DOHH2 (cell line): ENCODE measurements around the gene BRMS1.

Experiments
- H3F3A ChIP-seq: fragments of 200-600 bp; sonication (generic), shearing (Covaris generic); 2 replicates; pipeline ENCODE4 v1.6.0; 2016; ENCODE audit warnings: antibody characterized with exemption, mild to moderate bottlenecking; ENCODE audit not compliant: control insufficient read depth, insufficient read depth
- H3K27ac ChIP-seq: fragments of 200-600 bp; sonication (generic); 2 replicates; pipeline ENCODE4 v1.5.1; 2014; ENCODE audit warnings: low read depth, mild to moderate bottlenecking, low read length, moderate library complexity
- H3K27me3 ChIP-seq: fragments of 200-600 bp; sonication (generic); 2 replicates; pipeline ENCODE4 v1.6.1; 2014; ENCODE audit warnings: mild to moderate bottlenecking, low read length, mixed read lengths; ENCODE audit not compliant: control insufficient read depth
- H3K36me3 ChIP-seq: fragments of 200-600 bp; sonication (generic); 2 replicates; pipeline ENCODE4 v1.6.1; 2014; ENCODE audit warnings: mild to moderate bottlenecking, low read length, moderate library complexity, mixed read lengths; ENCODE audit not compliant: control insufficient read depth
- H3K4me1 ChIP-seq: fragments of 200-600 bp; sonication (generic); 2 replicates; pipeline ENCODE4 v1.6.1; 2014; ENCODE audit warnings: mild to moderate bottlenecking, low read length, mixed read lengths; ENCODE audit not compliant: control insufficient read depth
- H3K4me2 ChIP-seq: fragments of 200-600 bp; sonication (generic); 2 replicates; pipeline ENCODE4 v1.6.0; 2014; ENCODE audit warnings: mild to moderate bottlenecking, low read length, moderate library complexity
- H3K4me3 ChIP-seq: fragments of 200-600 bp; sonication (generic); 2 replicates; pipeline ENCODE4 v1.5.1; 2014; ENCODE audit warnings: mild to moderate bottlenecking, low read length, mixed read lengths
- H3K79me2 ChIP-seq: fragments of 200-600 bp; sonication (generic); 2 replicates; pipeline ENCODE4 v1.6.1; 2014; ENCODE audit warnings: mild to moderate bottlenecking, low read length, mixed read lengths; ENCODE audit not compliant: control insufficient read depth
- H3K9me2 ChIP-seq: fragments of 200-600 bp; sonication (generic); replicated peaks from 2 replicates; pipeline ENCODE4 v1.6.1; 2014; ENCODE audit warnings: mild to moderate bottlenecking, low read length, mixed read lengths; ENCODE audit not compliant: control insufficient read depth
- H3K9me3 ChIP-seq: fragments of 200-600 bp; sonication (generic); 2 replicates; pipeline ENCODE4 v1.6.1; 2014; ENCODE audit warnings: antibody characterized with exemption, low read length, mixed read lengths; ENCODE audit not compliant: control insufficient read depth, insufficient read depth
- H4K20me1 ChIP-seq: fragments of 200-600 bp; sonication (generic); 2 replicates; pipeline ENCODE4 v1.6.0; 2014; ENCODE audit warnings: low read depth, mild to moderate bottlenecking, antibody characterized with exemption, low read length, moderate library complexity; ENCODE audit not compliant: control insufficient read depth, insufficient read depth
- CTCF ChIP-seq: fragments of 200-600 bp; sonication (generic); IDR thresholded peaks from one replicate; pipeline ENCODE4 v1.5.1; 2014; ENCODE audit warnings: antibody characterized with exemption, mild to moderate bottlenecking, low read depth, low read length; ENCODE audit not compliant: poor library complexity, severe bottlenecking
- EZH2phosphoT487 ChIP-seq: fragments of 200-600 bp; sonication (generic); IDR thresholded peaks from 2 replicates; pipeline ENCODE4 v1.6.1; 2017; ENCODE audit warnings: borderline replicate concordance, mild to moderate bottlenecking, antibody characterized with exemption, low read length, moderate library complexity, mixed read lengths

Gene BRMS1

GRCh38 chr11:66324664-66325063, 20.2 kb downstream of the BRMS1 start:
- no peaks in the 10 kb centered on the region for H4K20me1 ChIP-seq
- H3K9me2 ChIP-seq: no peaks in the 10 kb centered on the region
- peaks cover 47% of the 10 kb centered on the region for H3K4me1 ChIP-seq
- H3K4me3 ChIP-seq: no peak overlapping the region
- no peaks in the 10 kb centered on the region for H3K79me2 ChIP-seq
- TF ChIP-seq EZH2phosphoT487: no peak
- TF ChIP-seq CTCF: no peak
- no peak overlapping the region for H3K4me2 ChIP-seq
- H3F3A ChIP-seq: no peaks in the 10 kb centered on the region
- peaks cover 5% of the 10 kb centered on the region; the same call in 1 of the 2 replicates for H3K9me3 ChIP-seq
- no peaks in the 10 kb centered on the region for H3K36me3 ChIP-seq
- no peaks in the 10 kb centered on the region for H3K27me3 ChIP-seq
- no peak overlapping the region for H3K27ac ChIP-seq

GRCh38 chr11:66323684-66324083, 21.2 kb downstream of the BRMS1 start:
- Histone ChIP-seq H3K27me3 (no peaks in the 10 kb centered on the region), H3K4me2 (no peak overlapping the region), H3F3A (peaks cover under 1% of the 10 kb centered on the region; the same call in 1 of the 2 replicates), H3K4me1 (peaks cover 50% of the 10 kb centered on the region), H3K36me3 (no peaks in the 10 kb centered on the region), H3K9me3 (peaks cover 8% of the 10 kb centered on the region; the same call in 1 of the 2 replicates), H3K9me2 (no peaks in the 10 kb centered on the region), H4K20me1 (no peaks in the 10 kb centered on the region), H3K4me3 (no peak overlapping the region), H3K79me2 (no peaks in the 10 kb centered on the region), H3K27ac (no peak overlapping the region)
- no peak for TF ChIP-seq CTCF

GRCh38 chr11:66322732-66323427, 22.0 kb downstream of the BRMS1 start:
- H3F3A ChIP-seq: peaks cover 7% of the 10 kb centered on the region

More at GRCh38 chr11:66322732-66323427, 22.0 kb downstream of the BRMS1 start:
- Histone ChIP-seq H3K27ac (no peak overlapping the region), H4K20me1 (no peaks in the 10 kb centered on the region), H3K4me2 (no peak overlapping the region), H3K9me3 (peaks cover 8% of the 10 kb centered on the region; the same call in 1 of the 2 replicates), H3K27me3 (no peaks in the 10 kb centered on the region), H3K79me2 (no peaks in the 10 kb centered on the region), H3K4me3 (no peak overlapping the region), H3K9me2 (no peaks in the 10 kb centered on the region), H3K36me3 (no peaks in the 10 kb centered on the region), H3K4me1 (peaks cover 50% of the 10 kb centered on the region)
- TF ChIP-seq EZH2phosphoT487: no peak
- no peak for TF ChIP-seq CTCF
